ENCODE measurements around the gene EEFSEC. TPM values are rescaled to one million over a fixed set of nuclear protein-coding genes. Genes with fewer than 3 reads are reported as not detected.

The EEFSEC gene
- total and polyA plus RNA-seq, 2 experiments from 2014 or later, result 10.1 to 16.2 TPM

DNA sequence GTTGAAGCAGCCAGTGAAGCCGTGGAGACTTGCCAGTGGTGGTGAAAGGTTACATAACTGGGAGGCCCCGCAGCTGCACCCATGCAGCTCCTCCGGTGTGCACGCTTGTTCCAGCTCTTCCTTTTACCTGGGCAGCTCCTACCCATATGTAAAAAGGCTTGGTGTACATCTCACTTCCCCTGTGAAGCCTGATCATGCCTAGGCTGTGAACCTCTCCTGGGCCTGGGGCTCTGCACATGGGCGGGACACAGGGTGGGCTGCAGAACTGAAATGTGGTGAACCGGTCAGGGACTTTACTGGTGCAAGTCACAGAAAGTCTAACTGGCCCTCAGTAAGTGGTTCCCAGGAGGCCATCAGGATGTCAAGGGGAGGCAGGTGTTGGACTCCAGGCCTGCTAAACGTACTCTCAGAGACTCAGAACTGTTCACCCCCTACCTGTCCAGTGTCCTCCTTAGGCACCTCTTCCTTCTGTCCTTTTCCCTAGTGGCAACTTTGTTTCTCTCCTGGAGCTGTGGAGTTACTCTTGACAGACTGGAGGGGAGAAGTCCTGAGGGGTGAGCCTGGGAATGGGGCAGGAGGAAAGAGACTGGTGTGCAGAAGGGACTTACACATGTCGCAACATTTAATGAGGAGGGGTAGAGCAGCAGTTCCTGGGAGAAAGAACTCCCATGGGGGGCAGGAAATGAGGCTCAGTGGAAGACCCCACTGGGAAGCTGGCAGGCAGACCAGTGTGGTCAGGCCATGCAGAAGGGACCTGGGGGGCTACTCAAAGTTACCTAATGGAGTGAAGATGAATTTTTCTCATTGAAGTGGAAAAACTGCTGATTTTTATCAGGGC, 148.1 kb downstream of the EEFSEC start:
- ATAC-seq, result no peak
- Mint-ChIP-seq H3K9me3 (no peaks in the 10 kb centered on the region), H3K4me1 (peaks cover 14% of the 10 kb centered on the region)

DNA sequence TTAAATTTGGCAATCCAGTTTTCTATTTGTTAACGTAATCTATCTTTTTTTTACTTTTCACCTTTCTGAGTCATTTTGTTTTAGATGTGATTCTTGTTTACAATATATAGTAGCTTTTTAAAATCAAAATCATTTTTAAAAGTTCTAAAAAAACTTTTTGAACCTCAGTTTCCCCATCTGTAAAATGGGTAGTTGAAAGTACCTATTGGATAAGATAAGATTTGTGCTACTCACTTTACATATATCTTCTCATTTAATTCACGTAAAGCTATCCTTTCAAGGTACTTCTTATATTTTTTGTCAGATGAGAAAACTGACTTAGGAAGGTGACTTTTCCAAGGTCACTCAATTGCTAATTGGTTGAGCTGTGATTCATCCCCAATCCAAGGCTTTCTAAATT, 153.2 kb downstream of the EEFSEC start:
- Histone ChIP-seq H4K20me1 (replicated peaks; ENCODE audit: insufficient read depth) (no peaks in the 10 kb centered on the region; the same call in 1 of the 2 replicates), H3K4me2 (no peak overlapping the region), H3K36me3 (ENCODE audit: insufficient read depth) (no peaks in the 10 kb centered on the region), H2AFZ (no peak overlapping the region), H3K9me2 (ENCODE audit: insufficient read depth) (no peaks in the 10 kb centered on the region), H3K27ac (ENCODE audit: low read depth) (no peak overlapping the region), H3K4me3 (no peak overlapping the region), H3K79me2 (replicated peaks; ENCODE audit: insufficient read depth) (no peaks in the 10 kb centered on the region), H3K27me3 (ENCODE audit: insufficient read depth) (no peaks in the 10 kb centered on the region), H3F3A (replicated peaks; ENCODE audit: low read depth) (no peaks in the 10 kb centered on the region), H3K4me1 (ENCODE audit: insufficient read depth) (no peaks in the 10 kb centered on the region)
- no peak overlapping the region for H3K4me3 Mint-ChIP-seq
- no peak overlapping the region for H3K27ac Mint-ChIP-seq
- no peaks in the 10 kb centered on the region; the same call in 2 of the 3 replicates for H3K36me3 Mint-ChIP-seq (ENCODE audit: low read depth)
- H3K27me3 Mint-ChIP-seq (ENCODE audit: insufficient read depth, low read depth, poor library complexity), result no peaks in the 10 kb centered on the region
- ATAC-seq (no peak), DNase-seq (ENCODE audit: low spot score) (no peak)
- TF ChIP-seq JUNB (IDR thresholded peaks at IDR 0.05; ENCODE audit: unreplicated experiment) (no peak), NANOG (IDR thresholded peaks at IDR 0.05; ENCODE audit: borderline replicate concordance) (no peak)
- TF ChIP-seq, protein P1, sequence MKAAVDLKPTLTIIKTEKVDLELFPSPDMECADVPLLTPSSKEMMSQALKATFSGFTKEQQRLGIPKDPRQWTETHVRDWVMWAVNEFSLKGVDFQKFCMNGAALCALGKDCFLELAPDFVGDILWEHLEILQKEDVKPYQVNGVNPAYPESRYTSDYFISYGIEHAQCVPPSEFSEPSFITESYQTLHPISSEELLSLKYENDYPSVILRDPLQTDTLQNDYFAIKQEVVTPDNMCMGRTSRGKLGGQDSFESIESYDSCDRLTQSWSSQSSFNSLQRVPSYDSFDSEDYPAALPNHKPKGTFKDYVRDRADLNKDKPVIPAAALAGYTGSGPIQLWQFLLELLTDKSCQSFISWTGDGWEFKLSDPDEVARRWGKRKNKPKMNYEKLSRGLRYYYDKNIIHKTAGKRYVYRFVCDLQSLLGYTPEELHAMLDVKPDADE (IDR thresholded peaks at IDR 0.05), result no peak
- peaks cover 14% of the 10 kb centered on the region for H3K4me1 Mint-ChIP-seq
- H3K9me3 Mint-ChIP-seq, result no peaks in the 10 kb centered on the region

More for the DNA sequence above, 148.1 kb downstream of the EEFSEC start:
- Histone ChIP-seq H3K4me3 (no peak overlapping the region), H3K27me3 (ENCODE audit: insufficient read depth) (no peaks in the 10 kb centered on the region), H3K79me2 (replicated peaks; ENCODE audit: insufficient read depth) (no peaks in the 10 kb centered on the region), H3F3A (replicated peaks; ENCODE audit: low read depth) (no peaks in the 10 kb centered on the region), H3K9me2 (ENCODE audit: insufficient read depth) (peaks cover 5% of the 10 kb centered on the region; the same call in 1 of the 2 replicates), H3K4me2 (no peak overlapping the region), H3K4me1 (ENCODE audit: insufficient read depth) (no peaks in the 10 kb centered on the region), H4K20me1 (replicated peaks; ENCODE audit: insufficient read depth) (no peaks in the 10 kb centered on the region), H2AFZ (no peak overlapping the region), H3K27ac (ENCODE audit: low read depth) (no peak overlapping the region), H3K36me3 (ENCODE audit: insufficient read depth) (no peaks in the 10 kb centered on the region)
- TF ChIP-seq, protein P1 (IDR thresholded peaks at IDR 0.05), result no peak
- TF ChIP-seq, protein P2, sequence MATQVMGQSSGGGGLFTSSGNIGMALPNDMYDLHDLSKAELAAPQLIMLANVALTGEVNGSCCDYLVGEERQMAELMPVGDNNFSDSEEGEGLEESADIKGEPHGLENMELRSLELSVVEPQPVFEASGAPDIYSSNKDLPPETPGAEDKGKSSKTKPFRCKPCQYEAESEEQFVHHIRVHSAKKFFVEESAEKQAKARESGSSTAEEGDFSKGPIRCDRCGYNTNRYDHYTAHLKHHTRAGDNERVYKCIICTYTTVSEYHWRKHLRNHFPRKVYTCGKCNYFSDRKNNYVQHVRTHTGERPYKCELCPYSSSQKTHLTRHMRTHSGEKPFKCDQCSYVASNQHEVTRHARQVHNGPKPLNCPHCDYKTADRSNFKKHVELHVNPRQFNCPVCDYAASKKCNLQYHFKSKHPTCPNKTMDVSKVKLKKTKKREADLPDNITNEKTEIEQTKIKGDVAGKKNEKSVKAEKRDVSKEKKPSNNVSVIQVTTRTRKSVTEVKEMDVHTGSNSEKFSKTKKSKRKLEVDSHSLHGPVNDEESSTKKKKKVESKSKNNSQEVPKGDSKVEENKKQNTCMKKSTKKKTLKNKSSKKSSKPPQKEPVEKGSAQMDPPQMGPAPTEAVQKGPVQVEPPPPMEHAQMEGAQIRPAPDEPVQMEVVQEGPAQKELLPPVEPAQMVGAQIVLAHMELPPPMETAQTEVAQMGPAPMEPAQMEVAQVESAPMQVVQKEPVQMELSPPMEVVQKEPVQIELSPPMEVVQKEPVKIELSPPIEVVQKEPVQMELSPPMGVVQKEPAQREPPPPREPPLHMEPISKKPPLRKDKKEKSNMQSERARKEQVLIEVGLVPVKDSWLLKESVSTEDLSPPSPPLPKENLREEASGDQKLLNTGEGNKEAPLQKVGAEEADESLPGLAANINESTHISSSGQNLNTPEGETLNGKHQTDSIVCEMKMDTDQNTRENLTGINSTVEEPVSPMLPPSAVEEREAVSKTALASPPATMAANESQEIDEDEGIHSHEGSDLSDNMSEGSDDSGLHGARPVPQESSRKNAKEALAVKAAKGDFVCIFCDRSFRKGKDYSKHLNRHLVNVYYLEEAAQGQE (IDR thresholded peaks at IDR 0.05; ENCODE audit: unreplicated experiment), result no peak
- Mint-ChIP-seq H3K36me3 (ENCODE audit: low read depth) (no peaks in the 10 kb centered on the region; the same call in 2 of the 3 replicates), H3K4me3 (no peak overlapping the region), H3K27ac (no peak overlapping the region), H3K27me3 (ENCODE audit: insufficient read depth, low read depth, poor library complexity) (peaks cover 4% of the 10 kb centered on the region)
- DNase-seq (ENCODE audit: low spot score), result no peak
